Muscle layer of duodenum (tissue), 2 donors: ENCODE results near the gene GUCD1.

Experiments
- H3K27ac ChIP-seq: one replicate; pipeline ENCODE4 v1.7.0; 2013; ENCODE audit warnings: mild to moderate bottlenecking, low read length
- H3K27me3 ChIP-seq: one replicate; pipeline ENCODE4 v1.7.0; 2013; ENCODE audit warnings: low read depth, mild to moderate bottlenecking, control low read depth, low read length
- H3K36me3 ChIP-seq, 2 donors: one replicate each; pipeline ENCODE4 v1.7.0; 2013; ENCODE audit warnings: low read length in 2 of 2, control low read depth in 1 of 2, mild to moderate bottlenecking in 1 of 2; ENCODE audit not compliant: insufficient read depth in 2 of 2, control insufficient read depth in 1 of 2
- H3K4me1 ChIP-seq, 2 donors: one replicate each; pipeline ENCODE4 v1.7.0; 2013; ENCODE audit warnings: low read length in 2 of 2, mild to moderate bottlenecking in 2 of 2, control low read depth in 1 of 2, moderate library complexity in 1 of 2; ENCODE audit not compliant: insufficient read depth in 2 of 2, control insufficient read depth in 1 of 2
- H3K4me3 ChIP-seq, 2 donors: one replicate each; pipeline ENCODE4 v1.7.0; 2013; ENCODE audit warnings: low read length in 2 of 2, low read depth in 1 of 2, mild to moderate bottlenecking in 1 of 2
- H3K9me3 ChIP-seq, 2 donors: one replicate each; pipeline ENCODE4 v1.7.0; 2013; ENCODE audit warnings: low read length in 2 of 2, control low read depth in 1 of 2, mild to moderate bottlenecking in 1 of 2; ENCODE audit not compliant: control insufficient read depth in 1 of 2
- donor health status: healthy.

Gene GUCD1

DNA sequence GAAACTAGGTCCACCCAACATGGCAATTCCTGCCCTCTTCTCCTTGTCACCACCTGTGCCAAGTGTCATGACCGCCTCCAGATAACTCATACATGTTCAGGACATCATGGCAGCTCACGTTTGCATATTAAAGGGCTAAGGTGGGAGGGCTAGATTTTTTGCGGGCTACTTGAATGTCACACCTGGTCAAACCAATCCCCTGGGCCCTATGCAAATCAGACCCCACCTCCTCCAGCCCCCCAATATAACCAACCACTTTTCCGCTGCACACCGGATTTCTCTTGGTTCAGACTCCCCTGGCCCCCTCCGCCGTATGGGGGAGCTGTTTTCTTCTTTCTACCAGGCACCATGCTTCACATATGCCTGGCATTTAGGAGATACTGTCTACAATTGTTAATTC lies 47.2 kb downstream of the GUCD1 start:
- Histone ChIP-seq H3K4me3 (no peak overlapping the region), H3K36me3 (no peaks in the 10 kb centered on the region), H3K9me3 (no peaks in the 10 kb centered on the region), H3K27me3 (no peaks in the 10 kb centered on the region), H3K4me1 (peaks cover 0 to 10% of the 10 kb centered on the region in 2 donors), H3K27ac (no peak overlapping the region)

DNA sequence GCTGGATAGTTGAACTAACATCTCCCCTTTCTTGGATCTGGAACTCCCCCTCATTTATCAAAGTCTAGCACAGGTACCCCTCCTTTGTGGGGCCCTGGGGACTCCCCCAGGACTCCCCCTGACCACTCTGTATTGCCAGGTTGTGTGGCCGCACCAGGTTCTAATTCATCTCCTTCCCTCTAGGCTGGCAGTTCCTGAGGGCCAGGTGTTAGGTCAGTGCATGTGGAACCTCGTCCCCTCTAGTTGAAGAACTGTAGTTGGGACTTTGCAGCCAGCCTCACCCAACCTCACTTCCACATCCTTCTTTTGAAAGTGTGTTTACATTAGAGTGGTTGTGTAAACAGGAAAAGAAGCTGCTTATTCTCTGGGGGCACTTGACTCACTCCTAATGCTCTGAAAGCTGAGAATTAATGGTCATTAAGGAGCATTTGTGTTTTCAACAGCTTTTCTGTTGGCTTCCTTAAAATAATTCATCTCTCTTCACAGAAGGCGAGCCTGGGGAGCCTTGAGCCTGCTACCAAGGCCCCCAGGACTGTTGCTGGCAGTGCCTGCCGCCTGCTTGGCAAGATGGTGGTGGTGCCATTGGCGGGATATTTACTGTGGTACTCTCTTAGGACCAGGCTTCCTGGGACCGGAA lies 48.0 kb downstream of the GUCD1 start:
- no peaks in the 10 kb centered on the region for H3K9me3 ChIP-seq
- no peaks in the 10 kb centered on the region for H3K27me3 ChIP-seq
- H3K4me3 ChIP-seq: no peak overlapping the region
- H3K27ac ChIP-seq: no peak overlapping the region
- H3K36me3 ChIP-seq: no peaks in the 10 kb centered on the region
- H3K4me1 ChIP-seq: peaks cover 0 to 10% of the 10 kb centered on the region in 2 donors

DNA sequence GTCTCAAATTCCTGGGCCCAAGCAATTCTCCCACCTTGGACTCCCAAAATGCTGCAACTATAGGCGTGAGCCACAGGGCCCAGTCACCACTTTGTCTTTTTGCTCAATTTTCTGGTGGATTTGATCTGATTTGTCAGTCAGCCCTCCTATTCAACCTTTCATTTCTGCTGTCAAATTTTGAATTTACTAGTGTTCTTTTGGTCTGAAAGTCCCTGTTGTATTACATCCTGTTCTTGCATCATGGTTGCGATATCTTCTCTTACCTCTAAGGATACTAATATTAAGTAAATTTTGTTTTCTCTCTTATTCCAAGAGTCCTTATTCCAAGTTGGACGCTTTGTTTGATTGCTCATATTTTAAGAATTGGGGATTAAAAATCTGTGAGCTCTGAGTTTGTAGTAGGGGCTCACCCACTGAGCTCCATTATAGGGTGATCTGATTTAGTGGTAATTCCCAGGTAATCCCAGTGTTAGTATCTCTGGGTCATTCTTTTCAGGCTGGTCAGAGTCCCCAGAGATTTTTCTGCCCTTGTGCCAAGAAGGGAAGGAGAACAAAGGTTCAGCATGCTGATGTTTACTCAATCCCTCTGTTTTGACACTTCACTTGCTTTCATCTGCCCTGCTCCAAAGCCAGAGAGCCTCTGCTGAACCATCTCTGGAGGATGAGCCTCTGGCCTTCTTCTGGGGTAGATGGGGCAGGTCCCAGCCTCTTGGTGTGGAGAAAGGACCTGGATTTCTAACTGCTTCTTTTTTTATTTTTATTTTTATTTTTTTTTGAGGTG lies 49.8 kb downstream of the GUCD1 start:
- H3K27me3 ChIP-seq: no peaks in the 10 kb centered on the region
- H3K27ac ChIP-seq: no peak overlapping the region
- H3K4me1 ChIP-seq: peaks cover 0 to under 1% of the 10 kb centered on the region in 2 donors
- no peak overlapping the region for H3K4me3 ChIP-seq
- no peaks in the 10 kb centered on the region for H3K9me3 ChIP-seq
- no peaks in the 10 kb centered on the region for H3K36me3 ChIP-seq

GRCh38 chr22:24504540-24504939 lies 50.4 kb downstream of the GUCD1 start:
- no peaks in the 10 kb centered on the region for H3K27me3 ChIP-seq
- H3K9me3 ChIP-seq: no peaks in the 10 kb centered on the region
- no peaks in the 10 kb centered on the region for H3K4me1 ChIP-seq
- no peak overlapping the region for H3K4me3 ChIP-seq
- no peaks in the 10 kb centered on the region for H3K36me3 ChIP-seq
- no peak overlapping the region for H3K27ac ChIP-seq

DNA sequence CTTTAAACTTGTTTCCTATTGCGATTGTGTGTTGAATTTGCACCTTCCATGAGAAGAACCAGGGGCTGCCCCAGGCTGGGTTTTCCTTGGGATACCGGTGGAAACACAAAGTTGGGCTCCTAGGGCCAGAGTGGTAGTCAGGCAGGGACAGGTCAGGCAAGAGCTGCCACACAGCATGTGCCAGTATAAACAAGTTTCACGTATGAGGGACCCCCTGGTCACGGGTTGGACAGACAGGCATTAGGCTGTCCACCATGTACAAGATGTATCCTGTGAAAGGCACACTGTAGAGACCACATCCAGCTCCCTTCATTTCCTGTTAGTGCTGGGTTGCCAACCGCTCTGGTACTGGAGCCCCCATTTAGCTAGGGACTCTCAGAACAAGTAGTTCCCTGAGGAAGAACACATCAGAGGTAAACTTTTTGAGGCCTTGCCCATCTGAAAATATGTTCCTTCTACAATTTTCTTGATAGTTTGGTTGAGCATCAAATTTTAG lies 51.0 kb downstream of the GUCD1 start:
- no peaks in the 10 kb centered on the region for H3K4me1 ChIP-seq
- H3K27ac ChIP-seq: no peak overlapping the region
- no peaks in the 10 kb centered on the region for H3K9me3 ChIP-seq
- no peaks in the 10 kb centered on the region for H3K36me3 ChIP-seq
- no peak overlapping the region for H3K4me3 ChIP-seq
- H3K27me3 ChIP-seq: no peaks in the 10 kb centered on the region

DNA sequence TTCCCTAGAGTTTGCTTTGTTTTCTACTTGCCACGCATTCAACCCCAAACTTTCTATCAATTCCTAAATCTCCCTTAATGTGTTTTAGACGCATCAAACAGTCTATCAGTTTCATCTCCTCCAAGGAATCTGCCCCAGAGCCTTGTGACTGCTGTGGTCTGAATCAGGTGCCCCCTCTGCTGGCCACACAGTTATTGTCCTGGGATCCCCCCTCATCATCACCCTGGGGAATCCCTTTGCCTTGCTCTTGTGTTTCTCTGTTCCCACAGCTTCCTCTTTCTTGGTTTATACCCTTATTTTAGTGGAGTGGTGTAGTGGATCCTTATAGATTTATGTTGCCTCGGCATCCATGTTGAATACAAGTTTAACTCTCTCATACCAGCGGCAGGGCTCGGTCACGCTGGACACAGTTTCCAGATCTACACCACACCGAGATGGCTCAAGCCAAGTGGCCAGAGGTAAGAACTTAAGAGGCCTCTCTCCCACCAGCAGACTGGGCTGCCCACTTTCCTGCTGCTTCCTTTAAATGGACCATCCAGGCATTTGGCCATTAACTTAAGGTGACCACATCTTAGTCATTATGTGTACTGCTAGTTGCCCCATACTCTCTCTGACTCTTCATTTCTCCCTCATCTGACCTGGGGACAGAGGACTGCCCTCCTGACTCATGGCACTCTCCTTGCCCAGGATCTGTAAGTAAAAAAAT lies 51.6 kb downstream of the GUCD1 start:
- no peak overlapping the region for H3K4me3 ChIP-seq
- H3K36me3 ChIP-seq: no peaks in the 10 kb centered on the region
- no peak overlapping the region for H3K27ac ChIP-seq

GRCh38 chr22:24502541-24502940 lies 52.4 kb downstream of the GUCD1 start:
- H3K27ac ChIP-seq: no peak overlapping the region
- H3K4me1 ChIP-seq: no peaks in the 10 kb centered on the region
- H3K27me3 ChIP-seq: no peaks in the 10 kb centered on the region
- H3K9me3 ChIP-seq: no peaks in the 10 kb centered on the region
- no peak overlapping the region for H3K4me3 ChIP-seq
- no peaks in the 10 kb centered on the region for H3K36me3 ChIP-seq

More for the DNA sequence above, 51.6 kb downstream of the GUCD1 start:
- no peaks in the 10 kb centered on the region for H3K27me3 ChIP-seq
- H3K4me1 ChIP-seq: no peaks in the 10 kb centered on the region
- H3K9me3 ChIP-seq: no peaks in the 10 kb centered on the region

GRCh38 chr22:24502034-24502433 lies 52.9 kb downstream of the GUCD1 start:
- H3K4me3 ChIP-seq: no peak overlapping the region
- H3K4me1 ChIP-seq: no peaks in the 10 kb centered on the region
- no peaks in the 10 kb centered on the region for H3K27me3 ChIP-seq
- H3K36me3 ChIP-seq: no peaks in the 10 kb centered on the region
- H3K27ac ChIP-seq: no peak overlapping the region
- H3K9me3 ChIP-seq: no peaks in the 10 kb centered on the region

GRCh38 chr22:24501301-24502005 lies 53.5 kb downstream of the GUCD1 start:
- Histone ChIP-seq H3K36me3 (no peaks in the 10 kb centered on the region), H3K9me3 (no peaks in the 10 kb centered on the region), H3K27me3 (no peaks in the 10 kb centered on the region), H3K4me3 (no peak overlapping the region), H3K4me1 (no peaks in the 10 kb centered on the region), H3K27ac (no peak overlapping the region)

GRCh38 chr22:24500277-24500820 lies 54.6 kb downstream of the GUCD1 start:
- H3K4me1 ChIP-seq: no peaks in the 10 kb centered on the region
- H3K36me3 ChIP-seq: no peaks in the 10 kb centered on the region
- no peaks in the 10 kb centered on the region for H3K27me3 ChIP-seq
- H3K9me3 ChIP-seq: no peaks in the 10 kb centered on the region
- H3K4me3 ChIP-seq: no peak overlapping the region
- H3K27ac ChIP-seq: no peak overlapping the region
